Frontal cortex (tissue), 4 donors: ENCODE results near the gene MYH11. TPM values are rescaled to one million over a fixed set of nuclear protein-coding genes. Genes with fewer than 3 reads are reported as not detected.
"Not testable (repeated sequence)": the region's sequence is repeated elsewhere in the genome, so short reads cannot be mapped to it uniquely, and the experiment has no call there.

ENCODE experiments used
- DNase-seq, 2 donors: peaks; one replicate each; pipeline ENCODE4 v3.0.0; 2012; ENCODE audit warnings: low spot score in 2 of 2
- FAIRE-seq: peaks from 2 replicates; lab custom pipeline; 2012; peaks lifted over from hg19 to GRCh38; lab: Jason Lieb, UNC
- total RNA-seq: library from RNA; depleted of rRNA; stranded (reverse); fragments of >200 nt; gene quantifications from one replicate; pipeline ENCODE4 v1.2.3, GENCODE V29; 2014
- donor health status: control.
- donor health status: control.
- donor health status: control.

The MYH11 gene
- total RNA-seq, 1 donor from 2014 or later = 1.2 TPM

- no peak for FAIRE-seq
- DNase-seq = no peak
Measured at GRCh38 chr16:15880434-15881308, 23.8 kb upstream of the MYH11 start.

GRCh38 chr16:15879255-15879811 lies 22.5 kb upstream of the MYH11 start:
- DNase-seq = no peak
- FAIRE-seq = no peak

GRCh38 chr16:15876503-15876902 lies 19.7 kb upstream of the MYH11 start:
- no peak for FAIRE-seq

GRCh38 chr16:15874745-15875314 lies 18.0 kb upstream of the MYH11 start:
- peak; percentile 39 for FAIRE-seq
- no peak for DNase-seq

More at GRCh38 chr16:15876503-15876902, 19.7 kb upstream of the MYH11 start:
- DNase-seq = no peak

- FAIRE-seq (no peak), DNase-seq (no peak)
Measured at GRCh38 chr16:15873737-15874136, 16.9 kb upstream of the MYH11 start.

GRCh38 chr16:15873301-15873700 lies 16.5 kb upstream of the MYH11 start:
- FAIRE-seq (no peak), DNase-seq (no peak)

GRCh38 chr16:15870011-15870410 lies 13.2 kb upstream of the MYH11 start:
- DNase-seq (no peak), FAIRE-seq (no peak)

- FAIRE-seq (peak; percentile 47), DNase-seq (no peak)
Measured at GRCh38 chr16:15866451-15866850, 9.6 kb upstream of the MYH11 start.

- FAIRE-seq = no peak
- no peak for DNase-seq
Measured at GRCh38 chr16:15865742-15866141, 8.9 kb upstream of the MYH11 start.

- DNase-seq = no peak
- FAIRE-seq = no peak
Measured at GRCh38 chr16:15864939-15865338, 8.1 kb upstream of the MYH11 start.

GRCh38 chr16:15861996-15862395 lies 5.2 kb upstream of the MYH11 start:
- FAIRE-seq (no peak), DNase-seq (no peak)

GRCh38 chr16:15858921-15859668 lies 2.3 kb upstream of the MYH11 start:
- DNase-seq (no peak), FAIRE-seq (no peak)

- no peak for FAIRE-seq
- DNase-seq = peak; percentile 54 to 70
Measured at GRCh38 chr16:15857724-15858560, 1.1 kb upstream of the MYH11 start.

- no peak for DNase-seq
- FAIRE-seq = no peak
Measured at GRCh38 chr16:15856182-15856581, 646 bp downstream of the MYH11 start.

GRCh38 chr16:15855704-15856003 lies 1.2 kb downstream of the MYH11 start:
- no peak for DNase-seq
- FAIRE-seq = no peak

- DNase-seq = no peak
- no peak for FAIRE-seq
Measured at GRCh38 chr16:15854906-15855703, 1.7 kb downstream of the MYH11 start.

- DNase-seq (no peak), FAIRE-seq (no peak)
Measured at GRCh38 chr16:15854061-15854460, 2.8 kb downstream of the MYH11 start.

- FAIRE-seq = no peak
- no peak for DNase-seq
Measured at GRCh38 chr16:15853021-15853420, 3.8 kb downstream of the MYH11 start.

GRCh38 chr16:15850555-15850954 lies 6.3 kb downstream of the MYH11 start:
- not testable (repeated sequence) for DNase-seq, FAIRE-seq
